ENCODE measurements around the gene PRKCB.

GRCh38 chr16:23974223-23974622 lies 138.4 kb downstream of the PRKCB start:
- TF ChIP-seq CTCF (conservative IDR thresholded peaks at IDR 0.05 in 1 of 2, IDR thresholded peaks at IDR 0.05 in 1 of 2; ENCODE audit: low read depth in 1 of 2, low read length in 2 of 2), result no peak
- TF ChIP-seq EZH2 (IDR thresholded peaks at IDR 0.05; ENCODE audit: low read length, missing control alignments), result no peak
